Peyer's patch (tissue), 4 donors: ENCODE measurements around the gene PHETA1.

Experiments
- POLR2A ChIP-seq, 2 donors: fragments of 450-650 bp; IDR thresholded peaks; one replicate each; pipeline ENCODE4 v1.5.1; 2017; ENCODE audit warnings: antibody characterized with exemption in 2 of 2, mild to moderate bottlenecking in 2 of 2, moderate library complexity in 2 of 2
- TF ChIP-seq, protein P1 (sequence below), 6 experiments: fragments of 450-650 bp in 4 of 6; fragments of 200-600 bp in 2 of 6; sonication (generic) in 1 of 6; IDR thresholded peaks; one replicate each; pipeline ENCODE4 v1.5.1; 2017 to 2019; ENCODE audit warnings: antibody characterized with exemption in 6 of 6, mild to moderate bottlenecking in 3 of 6, moderate library complexity in 1 of 6

DNA sequence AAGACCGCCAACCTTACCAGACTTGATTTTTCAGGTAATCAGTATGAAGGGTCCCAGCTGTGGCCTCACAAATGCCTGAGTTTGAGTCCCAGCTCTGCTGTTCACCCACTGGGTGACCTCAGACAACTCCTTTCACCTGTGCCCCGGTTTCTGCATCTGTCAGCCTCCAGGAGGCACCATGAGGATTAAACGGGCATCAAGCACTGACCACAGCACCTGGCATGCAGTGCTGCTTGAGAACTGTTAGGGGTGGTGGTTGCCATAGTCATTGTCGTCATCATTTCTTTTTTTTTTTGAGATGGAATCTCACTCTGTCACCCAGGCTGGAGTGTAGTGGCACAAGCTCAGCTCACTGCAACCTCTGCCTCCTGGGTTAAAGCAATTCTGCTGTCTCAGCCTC lies 57.9 kb downstream of the PHETA1 start:
- TF ChIP-seq POLR2A (IDR thresholded peaks at IDR 0.05): no peak
- TF ChIP-seq, protein P1, sequence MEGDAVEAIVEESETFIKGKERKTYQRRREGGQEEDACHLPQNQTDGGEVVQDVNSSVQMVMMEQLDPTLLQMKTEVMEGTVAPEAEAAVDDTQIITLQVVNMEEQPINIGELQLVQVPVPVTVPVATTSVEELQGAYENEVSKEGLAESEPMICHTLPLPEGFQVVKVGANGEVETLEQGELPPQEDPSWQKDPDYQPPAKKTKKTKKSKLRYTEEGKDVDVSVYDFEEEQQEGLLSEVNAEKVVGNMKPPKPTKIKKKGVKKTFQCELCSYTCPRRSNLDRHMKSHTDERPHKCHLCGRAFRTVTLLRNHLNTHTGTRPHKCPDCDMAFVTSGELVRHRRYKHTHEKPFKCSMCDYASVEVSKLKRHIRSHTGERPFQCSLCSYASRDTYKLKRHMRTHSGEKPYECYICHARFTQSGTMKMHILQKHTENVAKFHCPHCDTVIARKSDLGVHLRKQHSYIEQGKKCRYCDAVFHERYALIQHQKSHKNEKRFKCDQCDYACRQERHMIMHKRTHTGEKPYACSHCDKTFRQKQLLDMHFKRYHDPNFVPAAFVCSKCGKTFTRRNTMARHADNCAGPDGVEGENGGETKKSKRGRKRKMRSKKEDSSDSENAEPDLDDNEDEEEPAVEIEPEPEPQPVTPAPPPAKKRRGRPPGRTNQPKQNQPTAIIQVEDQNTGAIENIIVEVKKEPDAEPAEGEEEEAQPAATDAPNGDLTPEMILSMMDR (IDR thresholded peaks at IDR 0.05): no peak
